DND-41 (cell line): Measurements from ENCODE around the gene DNER.
"Not testable (repeated sequence)": the region's sequence is repeated elsewhere in the genome, so short reads cannot be mapped to it uniquely, and the experiment has no call there.

Source experiments
- ATAC-seq: fragments of 200-7000 bp; cut with Tn5 transposase; 3 replicates; pipeline ENCODE4 v1.9.1; 2021; ENCODE audit warnings: low read depth; ENCODE audit not compliant: insufficient read depth
- DNase-seq: peaks from one replicate; pipeline ENCODE4 v3.0.0-alpha.2; 2020
- H2AFZ ChIP-seq: 2 replicates; pipeline ENCODE4 v1.6.0; 2012; ENCODE audit warnings: low read depth, low read length
- H3K27ac ChIP-seq: 2 replicates; pipeline ENCODE4 v1.5.1; 2012; ENCODE audit warnings: low read length, inconsistent platforms
- H3K27me3 ChIP-seq: fragments of 200-600 bp; sonication (generic); 2 replicates; pipeline ENCODE4 v1.6.0; 2012; ENCODE audit warnings: low read length, mild to moderate bottlenecking, inconsistent platforms; ENCODE audit not compliant: insufficient read depth, poor library complexity
- H3K36me3 ChIP-seq: 2 replicates; pipeline ENCODE4 v1.5.1; 2012; ENCODE audit warnings: low read length, inconsistent platforms; ENCODE audit not compliant: insufficient read depth
- H3K4me1 ChIP-seq: 2 replicates; pipeline ENCODE4 v1.5.1; 2012; ENCODE audit warnings: mild to moderate bottlenecking, low read length; ENCODE audit not compliant: insufficient read depth
- H3K4me2 ChIP-seq: 2 replicates; pipeline ENCODE4 v1.6.0; 2012; ENCODE audit warnings: mild to moderate bottlenecking, moderate library complexity, low read length, inconsistent platforms; ENCODE audit not compliant: insufficient read depth
- H3K4me3 ChIP-seq, 2 experiments: fragments of 200-600 bp in 1 of 2; shearing (Covaris generic) in 1 of 2; 2 replicates each; pipeline ENCODE4 v1.5.1; 2012 to 2016; ENCODE audit warnings: inconsistent platforms in 2 of 2, low read length in 2 of 2, mild to moderate bottlenecking in 2 of 2, low read depth in 1 of 2, moderate library complexity in 1 of 2
- H3K79me2 ChIP-seq: 2 replicates; pipeline ENCODE4 v1.6.0; 2012; ENCODE audit warnings: low read length, inconsistent platforms; ENCODE audit not compliant: insufficient read depth
- H3K9ac ChIP-seq: 2 replicates; pipeline ENCODE4 v1.6.0; 2012; ENCODE audit warnings: low read depth, mild to moderate bottlenecking, inconsistent platforms, low read length, moderate library complexity
- H3K9me3 ChIP-seq: 2 replicates; pipeline ENCODE4 v1.5.1; 2012; ENCODE audit warnings: low read length, moderate library complexity, mild to moderate bottlenecking, inconsistent platforms; ENCODE audit not compliant: insufficient read depth, severe bottlenecking
- H4K20me1 ChIP-seq: 2 replicates; pipeline ENCODE4 v1.6.0; 2012; ENCODE audit warnings: low read length; ENCODE audit not compliant: insufficient read depth
- CTCF ChIP-seq: IDR thresholded peaks from 2 replicates; pipeline ENCODE4 v1.5.1; 2012; ENCODE audit warnings: borderline replicate concordance, low read length, moderate library complexity, mild to moderate bottlenecking; ENCODE audit not compliant: poor library complexity, severe bottlenecking; ENCODE audit errors: extremely low read depth
- EZH2 ChIP-seq: IDR thresholded peaks from 3 replicates; pipeline ENCODE4 v1.6.1; 2012; ENCODE audit warnings: borderline replicate concordance, low read depth, mild to moderate bottlenecking, moderate library complexity, low read length, inconsistent platforms; ENCODE audit not compliant: severe bottlenecking

The DNER gene

GRCh38 chr2:229616433-229616832, 97.9 kb downstream of the DNER start:
- DNase-seq (no peak), ATAC-seq (no peak)
- Histone ChIP-seq H3K79me2 (no peaks in the 10 kb centered on the region), H3K4me2 (no peak overlapping the region), H3K27me3 (no peaks in the 10 kb centered on the region), H2AFZ (no peak overlapping the region), H3K9ac (no peak overlapping the region), H3K9me3 (no peaks in the 10 kb centered on the region), H3K4me3 (no peak overlapping the region), H3K27ac (no peak overlapping the region), H3K36me3 (no peaks in the 10 kb centered on the region), H3K4me1 (no peaks in the 10 kb centered on the region), H4K20me1 (no peaks in the 10 kb centered on the region)
- TF ChIP-seq EZH2 = no peak
- no peak for TF ChIP-seq CTCF

GRCh38 chr2:229614021-229614420, 100.3 kb downstream of the DNER start:
- H3K4me1 ChIP-seq, DNase-seq, H2AFZ ChIP-seq, H3K4me3 ChIP-seq, H3K79me2 ChIP-seq, H3K9ac ChIP-seq, H3K4me2 ChIP-seq, H3K9me3 ChIP-seq, H3K27ac ChIP-seq, ATAC-seq, H4K20me1 ChIP-seq, H3K27me3 ChIP-seq, H3K36me3 ChIP-seq: not testable (repeated sequence)

- Histone ChIP-seq H3K4me3 (no peak overlapping the region), H3K4me1 (no peaks in the 10 kb centered on the region), H3K9ac (no peak overlapping the region), H3K4me2 (no peak overlapping the region), H3K27me3 (peaks cover 2% of the 10 kb centered on the region), H2AFZ (no peak overlapping the region), H3K27ac (no peak overlapping the region), H4K20me1 (no peaks in the 10 kb centered on the region), H3K9me3 (no peaks in the 10 kb centered on the region), H3K79me2 (no peaks in the 10 kb centered on the region), H3K36me3 (no peaks in the 10 kb centered on the region)
- TF ChIP-seq EZH2 (no peak), CTCF (no peak)
- no peak for DNase-seq
- no peak for ATAC-seq
Measured at GRCh38 chr2:229612384-229612971, 101.9 kb downstream of the DNER start.

GRCh38 chr2:229611360-229611759, 103.0 kb downstream of the DNER start:
- Histone ChIP-seq H4K20me1 (no peaks in the 10 kb centered on the region), H3K9ac (no peak overlapping the region), H3K4me1 (no peaks in the 10 kb centered on the region), H3K27ac (no peak overlapping the region), H3K9me3 (no peaks in the 10 kb centered on the region), H3K4me3 (no peak overlapping the region), H3K79me2 (no peaks in the 10 kb centered on the region), H3K4me2 (no peak overlapping the region), H2AFZ (no peak overlapping the region), H3K27me3 (peaks cover 2% of the 10 kb centered on the region), H3K36me3 (no peaks in the 10 kb centered on the region)
- TF ChIP-seq EZH2 (no peak), CTCF (no peak)
- DNase-seq (no peak), ATAC-seq (no peak)
